Measurements from ENCODE around the gene ROBO1. TPM values are rescaled to one million over a fixed set of nuclear protein-coding genes. Genes with fewer than 3 reads are reported as not detected.

ROBO1 gene
- polyA plus RNA-seq, 1 donor (not counting 4 experiments of a cell fraction or from before 2014, with no cell fraction given) = 27.1 TPM

DNA sequence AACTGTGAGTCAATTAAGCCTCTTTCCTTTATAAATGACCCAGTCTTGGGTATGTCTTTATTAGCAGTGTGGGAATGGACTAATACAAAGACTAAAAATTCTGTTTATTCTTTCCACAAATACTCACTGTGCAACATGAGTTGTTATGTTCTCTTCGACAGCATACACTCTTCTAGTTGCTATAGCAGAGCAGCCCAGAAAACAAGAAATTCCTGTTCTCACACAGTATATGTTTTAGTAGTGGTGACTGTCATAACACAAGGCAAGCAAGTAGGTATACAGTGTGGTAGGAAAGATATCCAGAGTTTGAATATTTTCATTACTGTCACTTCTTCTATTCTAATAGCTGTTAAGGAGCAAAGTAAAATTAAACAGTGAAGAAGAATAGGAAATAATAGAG is 453.3 kb downstream of the ROBO1 start:
- FAIRE-seq = no peak
- Histone ChIP-seq H3K27me3 (ENCODE audit: control insufficient read depth, extremely low read depth, insufficient read depth, low read length) (no peaks in the 10 kb centered on the region), H3K27ac (ENCODE audit: control insufficient read depth, insufficient read depth, low read length) (no peak overlapping the region), H4K20me1 (ENCODE audit: control insufficient read depth, extremely low read depth, insufficient read depth, low read length) (no peaks in the 10 kb centered on the region), H3K4me1 (ENCODE audit: control insufficient read depth, extremely low read depth, insufficient read depth, low read length) (no peaks in the 10 kb centered on the region), H3K9me3 (ENCODE audit: control insufficient read depth, low read depth, low read length) (no peaks in the 10 kb centered on the region), H3K36me3 (ENCODE audit: control insufficient read depth in 2 of 2, extremely low read depth in 1 of 2, insufficient read depth in 2 of 2, low read length in 2 of 2) (no peaks in the 10 kb centered on the region), H3K9me1 (ENCODE audit: control insufficient read depth, extremely low read depth, insufficient read depth, low read length) (no peaks in the 10 kb centered on the region), H2AFZ (ENCODE audit: control insufficient read depth, low read length) (no peak overlapping the region), H3K4me2 (ENCODE audit: control insufficient read depth, extremely low read depth, insufficient read depth, low read depth, low read length) (no peak overlapping the region), H3K9ac (ENCODE audit: control insufficient read depth, extremely low read depth, insufficient read depth, low read length) (no peak overlapping the region), H3K4me3 (ENCODE audit: control insufficient read depth in 2 of 3, extremely low read depth in 1 of 3, insufficient read depth in 2 of 3, low read depth in 1 of 3, low read length in 3 of 3) (no peak overlapping the region), H3K79me2 (ENCODE audit: control insufficient read depth, insufficient read depth, low read length) (no peaks in the 10 kb centered on the region)
- dilution Hi-C loops (cut with MboI; ENCODE audit: extremely low pct_ligation_motif_present, low sequenced_read_pairs) = no loop called here
- no peak for DNase-seq (ENCODE audit: low read depth, low spot score)
- TF ChIP-seq EZH2 (IDR thresholded peaks at IDR 0.05; ENCODE audit: low read length) = no peak
- TF ChIP-seq, protein P1, sequence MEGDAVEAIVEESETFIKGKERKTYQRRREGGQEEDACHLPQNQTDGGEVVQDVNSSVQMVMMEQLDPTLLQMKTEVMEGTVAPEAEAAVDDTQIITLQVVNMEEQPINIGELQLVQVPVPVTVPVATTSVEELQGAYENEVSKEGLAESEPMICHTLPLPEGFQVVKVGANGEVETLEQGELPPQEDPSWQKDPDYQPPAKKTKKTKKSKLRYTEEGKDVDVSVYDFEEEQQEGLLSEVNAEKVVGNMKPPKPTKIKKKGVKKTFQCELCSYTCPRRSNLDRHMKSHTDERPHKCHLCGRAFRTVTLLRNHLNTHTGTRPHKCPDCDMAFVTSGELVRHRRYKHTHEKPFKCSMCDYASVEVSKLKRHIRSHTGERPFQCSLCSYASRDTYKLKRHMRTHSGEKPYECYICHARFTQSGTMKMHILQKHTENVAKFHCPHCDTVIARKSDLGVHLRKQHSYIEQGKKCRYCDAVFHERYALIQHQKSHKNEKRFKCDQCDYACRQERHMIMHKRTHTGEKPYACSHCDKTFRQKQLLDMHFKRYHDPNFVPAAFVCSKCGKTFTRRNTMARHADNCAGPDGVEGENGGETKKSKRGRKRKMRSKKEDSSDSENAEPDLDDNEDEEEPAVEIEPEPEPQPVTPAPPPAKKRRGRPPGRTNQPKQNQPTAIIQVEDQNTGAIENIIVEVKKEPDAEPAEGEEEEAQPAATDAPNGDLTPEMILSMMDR (optimal IDR thresholded peaks at IDR 0.05 in 1 of 3, IDR thresholded peaks at IDR 0.05 in 1 of 3, conservative IDR thresholded peaks at IDR 0.05 in 1 of 3; ENCODE audit: extremely low read depth in 1 of 3, insufficient read depth in 2 of 3, low read length in 3 of 3) = no peak

GRCh38 chr3:79310016-79310415 is 457.8 kb downstream of the ROBO1 start:
- dilution Hi-C loops (cut with MboI; ENCODE audit: extremely low pct_ligation_motif_present, low sequenced_read_pairs) = no loop called here
- H3K4me3 ChIP-seq (ENCODE audit: control insufficient read depth in 2 of 3, extremely low read depth in 1 of 3, insufficient read depth in 2 of 3, low read depth in 1 of 3, low read length in 3 of 3) = no peak overlapping the region
- no peaks in the 10 kb centered on the region for H3K27me3 ChIP-seq (ENCODE audit: control insufficient read depth, extremely low read depth, insufficient read depth, low read length)
- no peaks in the 10 kb centered on the region for H4K20me1 ChIP-seq (ENCODE audit: control insufficient read depth, extremely low read depth, insufficient read depth, low read length)
- H3K4me1 ChIP-seq (ENCODE audit: control insufficient read depth, extremely low read depth, insufficient read depth, low read length) = no peaks in the 10 kb centered on the region
- H3K79me2 ChIP-seq (ENCODE audit: control insufficient read depth, insufficient read depth, low read length) = no peaks in the 10 kb centered on the region
- DNase-seq (ENCODE audit: low read depth, low spot score) (no peak), FAIRE-seq (no peak)
- no peak overlapping the region for H3K4me2 ChIP-seq (ENCODE audit: control insufficient read depth, extremely low read depth, insufficient read depth, low read depth, low read length)
- no peaks in the 10 kb centered on the region for H3K36me3 ChIP-seq (ENCODE audit: control insufficient read depth in 2 of 2, extremely low read depth in 1 of 2, insufficient read depth in 2 of 2, low read length in 2 of 2)
- no peak overlapping the region for H2AFZ ChIP-seq (ENCODE audit: control insufficient read depth, low read length)
- H3K9ac ChIP-seq (ENCODE audit: control insufficient read depth, extremely low read depth, insufficient read depth, low read length) = no peak overlapping the region
- TF ChIP-seq EZH2 (IDR thresholded peaks at IDR 0.05; ENCODE audit: low read length) = no peak
- TF ChIP-seq, protein P1 (optimal IDR thresholded peaks at IDR 0.05 in 1 of 3, IDR thresholded peaks at IDR 0.05 in 1 of 3, conservative IDR thresholded peaks at IDR 0.05 in 1 of 3; ENCODE audit: extremely low read depth in 1 of 3, insufficient read depth in 2 of 3, low read length in 3 of 3) = no peak
- no peaks in the 10 kb centered on the region for H3K9me1 ChIP-seq (ENCODE audit: control insufficient read depth, extremely low read depth, insufficient read depth, low read length)
- no peaks in the 10 kb centered on the region for H3K9me3 ChIP-seq (ENCODE audit: control insufficient read depth, low read depth, low read length)
- H3K27ac ChIP-seq (ENCODE audit: control insufficient read depth, insufficient read depth, low read length) = no peak overlapping the region
